ENCODE data around the gene G6PD. TPM values are rescaled to one million over a fixed set of nuclear protein-coding genes. Genes with fewer than 3 reads are reported as not detected.
"Not testable (repeated sequence)": the region's sequence is repeated elsewhere in the genome, so short reads cannot be mapped to it uniquely, and the experiment has no call there.

The G6PD gene
- total RNA-seq, 1 donor from 2014 or later, result 9.3 TPM

DNA sequence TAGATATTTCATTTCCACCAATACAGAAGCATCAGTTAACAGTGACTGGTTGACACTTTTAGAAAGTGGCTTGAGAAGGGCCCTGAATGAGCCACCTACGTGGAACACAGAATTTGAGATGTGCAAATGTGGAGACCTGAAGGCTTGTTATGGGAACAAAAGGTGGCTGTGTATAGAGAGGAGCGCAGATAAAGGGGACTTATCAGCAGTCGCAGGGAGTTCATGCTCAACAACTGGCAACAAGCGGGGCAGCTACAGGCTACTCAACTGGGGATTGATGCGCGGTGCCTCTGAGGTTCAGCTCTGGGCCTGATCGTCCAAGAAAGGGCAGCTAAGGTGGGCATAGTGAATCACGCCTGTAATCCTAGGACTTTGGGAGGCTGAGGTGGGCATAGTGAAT is 27.3 kb downstream of the G6PD start:
- DNase-seq (no peak), ATAC-seq (ENCODE audit: poor library complexity) (no peak)
- intact Hi-C loops (cut with DNase I), result no loop called here

GRCh38 chrX:154517101-154517781 is 29.4 kb downstream of the G6PD start:
- peak; percentile 1 for ATAC-seq (ENCODE audit: poor library complexity)
- DNase-seq, result no peak
- intact Hi-C loops (cut with DNase I), result no loop called here

- intact Hi-C loops (cut with DNase I), result no loop called here
- ATAC-seq (ENCODE audit: poor library complexity) (peak; percentile 66), DNase-seq (no peak)
Measured at GRCh38 chrX:154516656-154517100, 30.0 kb downstream of the G6PD start.

DNA sequence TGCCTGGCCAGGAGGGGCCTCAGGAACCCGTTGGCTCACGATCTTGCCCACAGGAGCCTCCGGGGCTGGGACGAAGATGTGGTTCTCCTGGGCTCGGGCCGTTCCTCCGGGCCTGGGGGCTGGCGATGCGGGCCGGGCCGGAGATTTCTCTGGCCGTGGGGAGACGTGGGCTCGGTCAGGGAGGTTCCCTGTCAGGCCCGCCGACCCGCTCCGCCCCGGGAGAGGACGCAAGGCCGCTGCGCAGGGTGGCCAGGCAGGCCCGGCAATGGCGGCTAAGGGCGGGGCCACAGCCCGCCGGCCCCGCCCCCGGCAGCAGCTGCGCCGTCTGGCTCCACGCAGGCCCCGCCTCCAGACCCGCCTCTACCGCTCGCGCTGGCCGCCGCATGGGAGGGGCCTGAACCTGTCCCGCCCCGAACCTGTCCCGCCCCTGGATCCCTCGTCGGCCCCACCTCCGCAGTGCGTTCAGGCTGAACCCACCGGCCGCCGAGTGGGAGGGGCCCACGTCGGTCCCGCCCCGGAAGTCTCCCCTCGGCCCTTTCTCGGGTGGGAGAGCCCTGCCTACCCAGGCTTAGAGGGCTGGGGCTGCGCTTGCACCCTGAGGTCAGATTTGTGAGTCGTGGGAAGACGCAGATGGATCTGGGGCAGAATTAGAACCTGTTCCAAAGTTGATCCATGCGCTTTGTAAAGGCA is 30.5 kb downstream of the G6PD start, which contains the start of gene FAM3A:
Gene FAM3A (minus strand): TSS at position 267 of the 690 bp plus-strand sequence. CDS start 460 bp downstream, outside the sequence.
- intact Hi-C loops (cut with DNase I), result no loop called here
- ATAC-seq (ENCODE audit: poor library complexity), result peak; percentile 96

DNA sequence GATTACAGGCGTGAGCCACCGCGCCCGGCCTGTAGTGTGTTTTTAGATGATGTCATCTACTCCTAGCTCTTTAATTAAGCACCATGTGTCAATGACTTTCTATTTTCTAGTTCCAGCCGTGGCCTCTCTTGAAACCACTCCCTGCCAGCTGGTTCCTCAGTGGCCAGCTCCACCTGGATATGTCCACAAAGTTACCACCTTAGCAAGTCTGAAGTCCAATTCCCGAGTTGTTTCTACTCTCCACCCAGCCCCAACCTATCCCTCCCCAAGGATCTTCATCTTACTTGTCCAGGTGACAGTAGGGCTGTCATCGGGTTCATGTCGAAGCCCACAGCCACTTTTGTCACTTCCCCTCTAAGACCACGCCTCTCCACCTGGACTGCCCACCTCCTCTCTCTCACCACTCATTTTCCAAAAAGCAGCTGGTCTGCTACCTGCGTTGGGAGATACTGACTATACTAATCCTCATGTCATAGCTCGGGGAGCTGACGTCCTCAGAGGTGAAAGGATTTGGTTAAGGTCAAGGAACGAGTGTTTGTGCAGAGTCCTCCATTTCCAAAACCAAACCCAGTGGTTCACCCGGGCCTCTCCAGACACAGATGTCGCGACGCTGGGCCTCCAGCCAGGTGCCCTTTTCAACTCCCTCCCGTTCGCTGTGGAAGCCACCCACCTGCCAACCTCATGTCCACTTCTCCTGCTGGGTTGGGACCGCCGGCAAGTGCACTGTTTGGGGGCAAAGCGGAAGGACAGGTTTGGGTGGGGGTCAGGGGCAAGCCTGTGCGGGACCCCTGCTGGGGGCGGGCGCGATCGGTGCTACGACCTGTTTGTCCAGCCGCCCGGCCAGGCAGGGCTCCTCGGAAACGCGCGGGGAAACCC is 31.3 kb downstream of the G6PD start:
- ATAC-seq (ENCODE audit: poor library complexity), result peak; percentile 6
- DNase-seq, result peak; percentile 63
- intact Hi-C loops (cut with DNase I), result no loop called here

More for the DNA sequence above, 30.5 kb downstream of the G6PD start, which contains the start of gene FAM3A:
- DNase-seq, result peak; percentile 95

DNA sequence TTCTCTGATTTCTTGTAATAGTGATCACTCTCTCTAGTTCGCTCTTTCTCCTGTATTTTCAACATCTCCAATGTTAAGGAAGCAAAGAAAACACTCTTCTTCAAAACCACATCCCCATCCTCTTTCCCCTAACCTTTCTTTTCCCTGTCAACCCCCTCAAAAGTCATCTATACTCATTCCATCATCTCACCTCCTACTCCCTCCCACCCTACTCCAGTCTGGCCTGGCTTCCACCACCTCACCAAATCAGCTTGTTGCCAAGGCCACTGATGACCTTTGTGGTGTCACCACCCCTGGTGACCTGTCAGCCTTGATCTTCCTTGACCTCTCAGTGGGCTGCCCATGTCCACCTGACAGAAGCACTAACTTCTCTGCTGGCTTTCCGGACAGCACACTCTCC is 32.9 kb downstream of the G6PD start:
- intact Hi-C loops (cut with DNase I), result no loop called here
- no peak for ATAC-seq (ENCODE audit: poor library complexity)
- DNase-seq, result no peak

GRCh38 chrX:154512879-154513553 is 33.6 kb downstream of the G6PD start:
- ATAC-seq (ENCODE audit: poor library complexity), result no peak
- DNase-seq, result no peak
- intact Hi-C loops (cut with DNase I), result no loop called here

DNA sequence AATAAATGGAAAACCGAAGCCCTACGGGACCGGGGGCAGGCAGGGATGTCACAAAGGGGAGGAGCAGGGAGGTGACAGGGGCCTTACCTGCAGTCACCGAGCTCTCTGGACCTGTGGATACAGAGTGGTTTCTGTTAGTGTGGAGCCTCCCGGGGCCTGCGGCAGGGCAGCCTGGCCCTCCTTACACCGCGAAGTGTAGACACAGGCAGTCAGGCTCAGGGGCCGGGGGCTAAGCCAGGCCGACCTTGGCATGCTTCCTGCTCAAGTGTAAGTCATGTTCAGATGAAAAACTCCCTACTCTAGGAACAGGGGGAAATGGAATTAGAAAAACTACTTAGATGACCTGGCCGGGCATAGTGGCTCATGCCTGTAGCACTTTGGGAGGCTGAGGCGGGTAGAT is 34.9 kb downstream of the G6PD start:
- DNase-seq (no peak), ATAC-seq (ENCODE audit: poor library complexity) (no peak)
- intact Hi-C loops (cut with DNase I), result no loop called here

DNA sequence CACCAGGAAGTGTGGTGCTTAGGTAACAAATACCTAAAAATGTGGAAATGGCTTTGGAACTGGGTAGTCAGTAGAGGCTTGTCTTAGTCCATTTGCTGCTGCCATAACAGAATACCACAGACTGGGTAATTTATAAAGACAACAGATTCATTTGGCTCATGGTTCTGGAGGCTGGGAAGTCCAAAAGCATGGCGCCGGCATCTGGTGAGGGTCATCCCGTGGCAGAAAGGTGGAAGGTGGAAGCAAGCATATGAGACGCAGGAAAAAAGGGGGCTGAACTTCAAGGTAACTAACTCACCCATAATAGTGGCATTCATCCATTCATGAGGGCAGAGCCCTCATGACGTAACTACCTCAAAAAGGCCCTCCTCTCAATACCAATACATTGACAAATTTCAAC is 37.2 kb downstream of the G6PD start:
- DNase-seq, result no peak
- intact Hi-C loops (cut with DNase I), result no loop called here
- ATAC-seq (ENCODE audit: poor library complexity), result no peak

DNA sequence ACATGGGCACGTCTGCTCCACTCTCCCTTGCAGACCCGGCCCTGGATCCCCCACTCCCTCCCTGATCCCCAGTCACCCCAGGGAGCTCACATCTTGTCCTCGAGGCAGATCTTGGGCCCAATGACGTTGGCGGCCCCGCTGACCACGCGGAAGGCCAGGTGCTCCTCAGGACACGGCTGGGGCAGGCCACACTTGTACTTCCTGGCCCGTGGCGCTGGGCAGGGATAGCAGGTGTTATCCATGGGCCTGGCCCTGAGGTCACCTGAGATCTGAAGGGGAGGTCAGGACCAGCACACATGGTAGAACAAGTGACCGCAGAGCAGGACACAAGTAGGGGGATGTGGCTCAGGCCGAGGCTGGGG is 38.3 kb downstream of the G6PD start:
- DNase-seq, result no peak
- intact Hi-C loops (cut with DNase I), result no loop called here
- no peak for ATAC-seq (ENCODE audit: poor library complexity)

- no peak for ATAC-seq (ENCODE audit: poor library complexity)
- intact Hi-C loops (cut with DNase I), result no loop called here
- no peak for DNase-seq
Measured at GRCh38 chrX:154507673-154508383, 38.8 kb downstream of the G6PD start.

- intact Hi-C loops (cut with DNase I), result no loop called here
- ATAC-seq (ENCODE audit: poor library complexity), result no peak
- DNase-seq, result no peak
Measured at GRCh38 chrX:154506483-154507332, 39.9 kb downstream of the G6PD start.

DNA sequence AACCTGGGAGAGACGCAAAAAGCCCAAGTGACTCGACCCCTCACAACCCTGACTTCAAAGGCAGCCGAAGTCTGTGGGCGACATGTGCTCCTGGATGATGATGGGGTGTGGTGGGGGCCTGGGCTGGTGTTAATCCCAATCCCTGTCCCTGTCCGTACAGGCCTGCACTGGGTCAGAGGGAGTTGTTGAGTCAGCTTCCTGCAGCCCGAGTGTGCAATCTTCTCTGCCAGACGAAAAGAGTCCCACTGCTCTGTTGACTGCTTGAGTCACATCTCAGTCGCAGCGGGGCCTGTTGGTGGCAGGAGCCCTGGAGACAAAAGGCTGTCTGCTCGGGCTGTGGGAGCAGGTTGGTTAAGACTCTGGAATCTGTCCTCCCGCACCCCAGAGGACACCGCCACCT is 40.9 kb downstream of the G6PD start:
- ATAC-seq (ENCODE audit: poor library complexity) (no peak), DNase-seq (no peak)
- intact Hi-C loops (cut with DNase I), result no loop called here

- ATAC-seq (ENCODE audit: poor library complexity) (no peak), DNase-seq (no peak)
- intact Hi-C loops (cut with DNase I), result no loop called here
Measured at GRCh38 chrX:154502989-154503388, 43.7 kb downstream of the G6PD start.

- intact Hi-C loops (cut with DNase I), result no loop called here
- ATAC-seq (ENCODE audit: poor library complexity) (no peak), DNase-seq (no peak)
Measured at GRCh38 chrX:154502098-154502497, 44.5 kb downstream of the G6PD start.

DNA sequence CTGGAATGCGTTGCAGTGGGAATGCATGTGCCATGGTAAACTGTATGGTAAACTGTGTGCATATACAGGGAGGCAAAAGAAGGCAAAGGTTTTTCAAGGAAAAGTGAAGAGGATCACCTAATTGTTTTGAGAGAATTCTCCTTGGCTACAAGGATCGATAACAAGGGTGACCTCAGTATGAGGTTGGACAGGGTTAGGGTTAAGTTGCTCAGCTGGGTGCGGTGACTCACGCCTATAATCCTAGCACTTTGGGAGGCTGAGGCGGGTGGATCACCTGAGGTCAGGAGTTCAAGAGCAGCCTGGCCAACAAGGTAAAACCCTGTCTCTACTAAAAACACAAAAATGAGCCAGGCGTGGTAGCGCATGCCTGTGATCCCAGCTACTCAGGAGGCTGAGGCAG is 45.2 kb downstream of the G6PD start:
- ATAC-seq (ENCODE audit: poor library complexity); DNase-seq; intact Hi-C loops (cut with DNase I): not testable (repeated sequence)

- intact Hi-C loops (cut with DNase I); DNase-seq; ATAC-seq (ENCODE audit: poor library complexity): not testable (repeated sequence)
Measured at GRCh38 chrX:154496591-154497137, 50.0 kb downstream of the G6PD start.
